Activated naive CD8-positive, alpha-beta T cell treated with anti-CD3 and anti-CD28 coated beads for 36 hours (primary cell): ENCODE results near the gene ABTB2. TPM values are rescaled to one million over a fixed set of nuclear protein-coding genes. Genes with fewer than 3 reads are reported as not detected.
"Not testable (repeated sequence)": the region's sequence is repeated elsewhere in the genome, so short reads cannot be mapped to it uniquely, and the experiment has no call there.

Experiments
- DNase-seq: peaks from one replicate; pipeline ENCODE4 v3.0.0; 2021
- H3K27ac Mint-ChIP-seq: one replicate; pipeline ENCODE4 v1.8.0; 2022; ENCODE audit warnings: mild to moderate bottlenecking, moderate library complexity, mixed read lengths
- H3K27me3 Mint-ChIP-seq: one replicate; pipeline ENCODE4 v1.8.0; 2022; ENCODE audit warnings: mild to moderate bottlenecking, mixed read lengths
- H3K36me3 Mint-ChIP-seq: one replicate; pipeline ENCODE4 v1.8.0; 2021; ENCODE audit warnings: mild to moderate bottlenecking, mixed read lengths
- H3K4me1 Mint-ChIP-seq: one replicate; pipeline ENCODE4 v1.8.0; 2021; ENCODE audit warnings: mixed read lengths
- H3K4me3 Mint-ChIP-seq: one replicate; pipeline ENCODE4 v1.8.0; 2022; ENCODE audit warnings: mild to moderate bottlenecking, moderate library complexity, mixed read lengths
- H3K9me3 Mint-ChIP-seq: one replicate; pipeline ENCODE4 v1.8.0; 2022; ENCODE audit warnings: mixed read lengths
- total RNA-seq, 2 experiments: library from RNA; stranded (reverse); gene quantifications; one replicate each; pipeline ENCODE4 v1.2.3, GENCODE V29; 2021

Gene ABTB2
- 1 to 10 TPM; 1.4 to 1.5 TPM for total RNA-seq

DNA sequence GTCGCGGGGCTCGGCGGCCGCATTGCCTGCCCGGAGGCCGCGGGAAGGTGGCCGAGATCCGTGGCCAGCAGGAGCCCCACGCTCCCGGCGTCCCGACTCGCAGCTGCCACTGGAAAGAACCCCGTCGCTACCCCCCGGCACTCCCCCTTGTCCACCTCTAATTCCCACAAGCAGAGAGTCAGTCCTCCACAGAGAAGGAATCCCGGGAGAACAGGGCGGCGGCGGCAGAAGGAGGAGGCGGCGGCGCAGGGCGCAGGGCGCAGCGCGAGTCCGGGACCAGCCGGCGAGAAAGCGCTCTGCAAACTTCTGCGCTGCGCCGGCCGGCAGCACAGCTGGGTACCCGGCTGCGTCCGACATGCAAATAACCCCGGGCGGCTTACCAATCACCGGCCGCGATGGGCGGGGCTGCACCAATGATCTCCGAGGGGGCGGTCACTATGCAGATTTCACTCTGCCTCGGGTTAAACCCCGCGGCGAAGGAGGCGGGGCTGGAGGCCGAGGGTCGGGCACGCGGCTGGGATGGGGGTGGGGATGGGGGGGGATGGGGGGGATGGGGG is at the start of gene ABTB2:
ABTB2 (minus strand) TSS at position 310 of the 557 bp plus-strand sequence.
- peak within 1 kb of the TSS; percentile 11 for H3K27ac Mint-ChIP-seq
- DNase-seq = peak; percentile 97
- peaks cover 22% of the 10 kb centered on the region for H3K4me1 Mint-ChIP-seq
- H3K27me3 Mint-ChIP-seq = peaks cover 54% of the 10 kb centered on the region
- H3K36me3 Mint-ChIP-seq = peaks cover 1% of the 10 kb centered on the region
- peak within 1 kb of the TSS; percentile 81 for H3K4me3 Mint-ChIP-seq
- no peaks in the 10 kb centered on the region for H3K9me3 Mint-ChIP-seq

DNA sequence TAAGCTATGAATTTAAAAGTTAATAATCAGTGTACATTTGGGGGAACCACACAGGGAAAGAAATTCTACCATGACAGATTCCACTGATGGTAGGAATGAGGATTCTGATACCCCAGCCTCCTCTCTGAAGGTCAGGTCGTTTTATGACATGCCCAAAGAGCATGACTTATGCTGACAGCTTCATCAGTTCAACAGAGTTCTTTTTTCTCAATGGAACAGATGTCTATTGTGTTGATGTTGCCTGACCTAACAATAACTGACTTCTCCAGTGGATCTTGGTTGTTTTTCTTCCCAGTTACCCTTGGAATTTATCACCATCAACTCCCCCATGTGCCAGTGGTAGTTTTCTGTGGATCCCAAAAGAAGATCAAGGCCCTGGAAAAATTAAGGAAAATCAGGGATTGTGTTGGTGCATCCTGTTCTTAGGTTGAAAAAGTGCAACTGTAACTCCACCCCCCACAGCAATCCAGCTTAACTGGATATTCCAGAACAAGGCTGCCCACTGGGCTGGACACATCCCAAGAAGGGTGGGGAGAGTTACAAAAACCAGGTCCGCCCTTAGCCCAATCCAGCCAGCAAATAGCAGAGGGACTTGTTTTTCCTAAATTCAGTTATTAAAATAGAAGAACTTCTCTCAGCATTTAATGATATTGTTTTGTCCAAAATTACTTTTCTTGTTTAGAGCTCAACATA is 49.5 kb upstream of the ABTB2 start:
- no peaks in the 10 kb centered on the region for H3K36me3 Mint-ChIP-seq
- H3K27ac Mint-ChIP-seq = no peak overlapping the region
- no peak for DNase-seq
- H3K9me3 Mint-ChIP-seq = no peaks in the 10 kb centered on the region
- H3K27me3 Mint-ChIP-seq = peaks cover 52% of the 10 kb centered on the region
- H3K4me3 Mint-ChIP-seq = no peak overlapping the region
- H3K4me1 Mint-ChIP-seq = peaks cover 16% of the 10 kb centered on the region

DNA sequence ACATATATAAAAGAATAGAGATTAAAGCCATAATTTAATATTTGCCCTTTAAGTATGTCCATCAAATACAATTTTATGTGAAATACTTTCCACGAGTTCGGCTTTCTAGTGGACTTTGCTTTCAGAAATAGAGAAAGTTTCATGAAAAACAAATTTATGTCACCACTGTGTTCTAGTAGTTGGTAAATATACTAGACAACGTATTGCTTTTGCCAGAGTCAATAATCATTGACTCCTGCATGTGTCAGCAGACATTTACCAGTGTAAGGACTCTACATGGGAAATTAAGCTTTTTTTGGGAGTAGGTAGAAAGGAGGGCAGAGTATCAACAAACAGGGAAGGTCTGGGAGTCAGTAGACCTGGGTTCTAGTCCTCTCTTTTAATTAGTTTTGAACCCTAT is 48.6 kb upstream of the ABTB2 start:
- no peak for DNase-seq
- no peak overlapping the region for H3K27ac Mint-ChIP-seq
- no peaks in the 10 kb centered on the region for H3K36me3 Mint-ChIP-seq
- peaks cover 16% of the 10 kb centered on the region for H3K4me1 Mint-ChIP-seq
- H3K4me3 Mint-ChIP-seq = no peak overlapping the region
- no peaks in the 10 kb centered on the region for H3K9me3 Mint-ChIP-seq
- peaks cover 52% of the 10 kb centered on the region for H3K27me3 Mint-ChIP-seq

DNA sequence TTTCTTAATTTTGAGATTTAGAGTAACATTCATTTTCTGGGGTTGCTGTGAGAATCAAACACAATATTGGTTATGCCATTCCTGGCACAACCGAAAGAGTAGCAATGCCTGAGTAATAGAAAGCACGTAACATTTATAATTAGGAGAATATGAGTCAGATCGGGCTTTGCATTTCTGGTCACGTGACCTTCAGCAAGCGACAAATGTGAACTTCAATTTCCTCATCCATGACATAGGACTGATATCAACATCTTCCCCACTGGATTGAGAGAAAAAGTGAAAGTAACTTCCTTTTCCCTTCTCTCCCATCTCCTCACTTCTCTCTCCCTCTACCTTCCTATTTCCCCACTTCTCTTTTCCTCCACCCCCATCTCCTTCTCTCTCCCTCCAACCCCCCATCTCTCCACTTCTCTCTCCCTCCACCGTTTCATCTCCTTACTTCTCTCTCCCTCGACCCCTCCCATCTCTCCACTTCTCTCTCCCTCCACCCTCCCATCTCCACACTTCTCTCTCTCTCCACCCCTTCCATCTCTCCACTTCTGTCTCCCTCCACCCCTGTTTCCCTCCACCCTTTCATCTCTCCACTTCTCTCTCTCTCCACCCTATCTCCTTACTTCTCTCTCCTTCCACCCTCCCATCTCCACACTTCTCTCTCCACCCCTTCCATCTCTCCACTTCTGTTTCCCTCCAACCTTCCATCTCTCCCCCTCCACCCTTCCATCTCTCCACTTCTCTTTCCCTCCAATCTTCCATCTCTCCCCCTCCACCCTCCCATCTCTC is 47.5 kb upstream of the ABTB2 start:
- no peak for DNase-seq
- Mint-ChIP-seq H3K27me3 (peaks cover 52% of the 10 kb centered on the region), H3K4me3 (no peak overlapping the region), H3K4me1 (peaks cover 16% of the 10 kb centered on the region), H3K27ac (no peak overlapping the region), H3K9me3 (no peaks in the 10 kb centered on the region), H3K36me3 (no peaks in the 10 kb centered on the region)

DNA sequence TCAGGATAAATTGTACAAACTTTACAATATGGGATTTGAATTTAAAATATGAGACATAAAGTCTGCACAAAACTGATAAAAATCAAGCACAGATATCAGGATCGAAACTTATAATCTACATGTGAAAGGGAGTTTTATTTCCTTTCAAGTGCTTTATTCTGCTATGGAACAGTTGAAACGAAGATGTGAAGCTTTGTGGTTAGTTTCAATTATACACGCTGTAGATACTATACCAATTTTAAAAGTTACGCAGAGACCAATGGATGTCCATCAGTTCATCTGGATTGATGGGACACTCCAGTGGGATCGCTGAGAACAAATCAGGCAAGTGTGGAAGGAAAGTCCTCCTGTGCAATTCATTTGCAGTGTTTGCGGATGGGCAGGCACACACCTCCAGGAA is 46.5 kb upstream of the ABTB2 start:
- DNase-seq = no peak
- H3K4me3 Mint-ChIP-seq = no peak overlapping the region
- H3K36me3 Mint-ChIP-seq = no peaks in the 10 kb centered on the region
- H3K27me3 Mint-ChIP-seq = peaks cover 44% of the 10 kb centered on the region
- H3K27ac Mint-ChIP-seq = no peak overlapping the region
- H3K9me3 Mint-ChIP-seq = no peaks in the 10 kb centered on the region
- H3K4me1 Mint-ChIP-seq = peaks cover 16% of the 10 kb centered on the region

DNA sequence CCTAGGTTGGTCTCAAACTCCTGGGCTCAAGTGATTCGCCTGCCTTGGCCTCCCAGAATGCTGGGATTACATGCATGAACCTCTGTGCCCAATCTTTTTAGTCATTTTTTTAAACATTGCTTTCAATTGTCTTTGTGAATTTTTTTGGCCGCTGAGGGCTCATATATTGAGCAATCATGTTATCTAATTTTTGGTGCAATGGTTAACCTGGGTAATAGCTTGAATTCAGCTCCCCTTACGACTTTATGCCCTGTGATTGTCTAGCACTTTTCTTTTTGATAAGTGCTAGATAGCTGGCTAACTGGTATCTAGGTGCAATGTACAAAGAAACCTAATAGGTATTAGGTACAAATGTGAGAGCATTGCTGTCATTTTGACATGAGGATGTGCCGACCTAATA is 45.6 kb upstream of the ABTB2 start:
- peaks cover 36% of the 10 kb centered on the region for H3K27me3 Mint-ChIP-seq
- H3K4me3 Mint-ChIP-seq = no peak overlapping the region
- peaks cover 16% of the 10 kb centered on the region for H3K4me1 Mint-ChIP-seq
- DNase-seq = no peak
- H3K27ac Mint-ChIP-seq = no peak overlapping the region
- H3K36me3 Mint-ChIP-seq = no peaks in the 10 kb centered on the region
- no peaks in the 10 kb centered on the region for H3K9me3 Mint-ChIP-seq

DNA sequence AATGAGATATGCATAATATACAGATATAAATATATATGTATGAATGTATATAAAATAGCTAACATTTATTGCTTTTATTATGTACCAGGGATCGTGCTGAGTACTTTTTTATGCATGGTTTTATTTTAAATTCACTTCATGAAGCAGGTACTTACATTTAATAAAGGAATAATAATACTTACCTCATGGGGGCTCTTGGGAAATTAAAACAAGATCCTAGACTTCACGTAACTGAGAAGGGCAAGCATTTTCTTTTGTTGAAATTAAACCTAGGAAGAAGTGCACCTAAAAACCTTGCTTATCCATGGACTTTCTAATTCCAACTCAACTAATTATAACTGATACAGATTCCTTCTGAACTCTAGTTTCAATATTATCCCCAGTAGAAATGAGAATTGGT is 40.0 kb upstream of the ABTB2 start:
- H3K27me3 Mint-ChIP-seq = peaks cover 12% of the 10 kb centered on the region
- H3K27ac Mint-ChIP-seq = no peak overlapping the region
- H3K36me3 Mint-ChIP-seq = peaks cover 7% of the 10 kb centered on the region
- peaks cover 17% of the 10 kb centered on the region for H3K9me3 Mint-ChIP-seq
- no peak overlapping the region for H3K4me3 Mint-ChIP-seq
- no peaks in the 10 kb centered on the region for H3K4me1 Mint-ChIP-seq
- DNase-seq = no peak

DNA sequence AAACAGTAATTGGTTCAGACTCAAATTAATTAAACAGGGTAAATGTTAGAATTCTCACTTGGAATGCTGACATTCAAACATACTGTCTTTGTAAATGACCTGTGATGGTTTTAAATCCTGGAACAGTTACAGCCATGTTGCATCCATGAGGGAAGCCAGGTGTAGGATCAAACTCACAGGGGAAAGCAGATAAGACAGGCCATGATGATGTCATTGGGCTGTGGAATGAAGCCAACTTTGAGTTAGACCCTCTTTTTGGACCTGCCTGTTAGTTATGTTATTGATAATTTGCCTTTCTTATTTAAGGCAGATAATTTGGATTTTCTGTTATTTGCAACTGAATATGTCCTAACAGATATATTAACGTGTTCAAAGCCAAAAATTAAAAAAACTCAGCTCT is 39.3 kb upstream of the ABTB2 start:
- Mint-ChIP-seq H3K9me3 (peaks cover 21% of the 10 kb centered on the region), H3K27me3 (peaks cover 18% of the 10 kb centered on the region), H3K4me1 (no peaks in the 10 kb centered on the region), H3K27ac (no peak overlapping the region), H3K36me3 (peaks cover 7% of the 10 kb centered on the region), H3K4me3 (no peak overlapping the region)
- no peak for DNase-seq

DNA sequence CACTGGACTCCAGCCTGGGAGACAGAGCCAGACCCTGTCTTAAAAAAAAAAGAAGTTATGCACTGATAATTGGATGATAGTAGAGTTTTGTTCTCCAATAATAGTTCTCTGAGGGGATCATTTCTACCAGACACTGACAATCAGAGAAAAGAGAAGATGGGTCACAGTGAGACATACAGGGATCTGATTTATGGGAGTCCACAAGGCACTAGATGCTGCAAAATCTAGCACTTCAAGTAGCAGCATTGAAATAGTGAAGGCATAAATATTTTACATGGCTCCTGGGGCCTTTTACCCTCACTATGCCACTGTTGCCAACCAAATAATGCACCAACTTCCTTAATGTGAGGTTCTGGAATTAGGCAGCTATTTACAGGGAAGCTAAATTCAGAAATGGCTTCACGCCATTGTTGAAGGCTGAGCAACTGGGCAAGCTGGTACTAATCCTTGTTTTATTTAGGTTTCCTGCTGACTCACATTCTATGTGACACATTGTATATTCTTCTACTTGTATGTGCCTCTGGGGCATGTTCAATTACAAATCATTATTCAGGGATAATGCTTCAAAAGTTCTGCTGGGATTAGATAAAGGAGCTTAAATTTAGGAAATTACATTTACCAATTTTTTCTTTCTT is 38.2 kb upstream of the ABTB2 start:
- no peak for DNase-seq
- no peaks in the 10 kb centered on the region for H3K4me1 Mint-ChIP-seq
- no peak overlapping the region for H3K4me3 Mint-ChIP-seq
- no peak overlapping the region for H3K27ac Mint-ChIP-seq
- H3K36me3 Mint-ChIP-seq = peaks cover 7% of the 10 kb centered on the region
- H3K27me3 Mint-ChIP-seq = peaks cover 23% of the 10 kb centered on the region
- H3K9me3 Mint-ChIP-seq = peaks cover 21% of the 10 kb centered on the region

DNA sequence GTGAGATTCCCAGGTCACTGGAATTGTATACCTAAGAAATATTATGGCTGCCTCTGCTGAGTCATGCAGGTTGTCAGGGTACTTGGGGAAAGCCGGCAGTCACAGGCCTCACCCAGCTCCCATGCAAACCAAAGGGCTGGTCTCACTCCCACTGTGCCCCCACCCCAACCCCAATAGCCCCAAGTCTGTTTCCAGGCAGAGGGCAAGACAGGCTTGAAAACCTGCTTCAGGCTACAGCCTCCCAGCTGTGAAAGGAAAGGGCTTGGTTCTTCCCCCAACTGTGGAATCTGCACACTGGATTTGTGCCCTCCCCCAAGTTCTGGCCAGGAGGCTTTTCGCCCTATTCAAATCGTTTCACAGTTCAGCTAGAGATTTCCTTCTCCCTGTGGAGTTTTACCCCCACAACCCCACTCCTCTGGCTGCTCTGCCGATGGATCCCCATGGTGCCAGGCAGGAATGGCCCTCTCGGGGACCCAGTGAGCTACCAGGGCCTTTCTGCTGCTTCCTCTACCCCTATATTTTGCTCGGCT is 37.0 kb upstream of the ABTB2 start:
- peaks cover 23% of the 10 kb centered on the region for H3K27me3 Mint-ChIP-seq
- H3K4me1 Mint-ChIP-seq = no peaks in the 10 kb centered on the region
- peaks cover 7% of the 10 kb centered on the region for H3K36me3 Mint-ChIP-seq
- no peak overlapping the region for H3K27ac Mint-ChIP-seq
- DNase-seq = no peak
- peaks cover 21% of the 10 kb centered on the region for H3K9me3 Mint-ChIP-seq
- H3K4me3 Mint-ChIP-seq = no peak overlapping the region

DNA sequence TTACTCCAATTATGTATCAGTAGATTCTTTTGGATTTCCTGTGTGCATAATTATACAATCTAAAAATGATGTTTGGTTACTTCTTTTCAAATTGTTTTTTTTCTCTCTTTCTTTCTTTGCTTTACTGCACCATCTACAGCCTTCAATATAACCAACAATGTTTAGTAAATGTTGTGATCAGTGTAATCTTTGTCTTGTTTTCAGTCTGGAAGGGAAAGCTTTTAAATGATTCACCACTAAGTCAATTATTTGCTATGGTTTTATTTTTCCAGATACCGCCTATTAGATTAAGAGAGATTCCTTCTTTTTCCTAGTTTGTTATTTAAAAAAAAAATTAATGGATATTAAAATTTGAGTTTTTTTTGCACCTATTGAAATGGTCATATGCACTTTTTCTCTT is 29.8 kb upstream of the ABTB2 start:
- no peak for DNase-seq
- Mint-ChIP-seq H3K4me3 (no peak overlapping the region), H3K9me3 (peaks cover 2% of the 10 kb centered on the region), H3K4me1 (peaks cover 3% of the 10 kb centered on the region), H3K27ac (no peak overlapping the region), H3K36me3 (no peaks in the 10 kb centered on the region), H3K27me3 (peaks cover 10% of the 10 kb centered on the region)

DNA sequence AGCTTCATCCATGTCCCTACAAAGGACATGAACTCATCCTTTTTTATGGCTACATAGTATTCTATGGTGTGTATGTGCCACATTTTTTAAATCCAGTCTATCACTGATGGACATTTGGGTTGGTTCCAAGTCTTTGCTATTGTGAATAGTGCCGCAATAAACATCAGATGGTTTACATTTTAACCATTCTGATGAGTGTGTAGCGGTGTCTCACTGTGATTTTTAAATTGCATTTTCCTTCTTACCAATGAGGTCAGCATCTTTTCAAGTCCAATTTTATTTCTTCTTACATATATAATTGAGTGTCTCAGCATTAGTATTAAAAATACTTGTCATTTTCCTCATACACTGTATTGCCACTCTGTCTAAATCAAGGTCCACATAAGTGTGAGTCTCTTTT is 28.5 kb upstream of the ABTB2 start:
- H3K4me1 Mint-ChIP-seq, H3K4me3 Mint-ChIP-seq, H3K9me3 Mint-ChIP-seq, H3K27ac Mint-ChIP-seq, H3K27me3 Mint-ChIP-seq, H3K36me3 Mint-ChIP-seq, DNase-seq: not testable (repeated sequence)

DNA sequence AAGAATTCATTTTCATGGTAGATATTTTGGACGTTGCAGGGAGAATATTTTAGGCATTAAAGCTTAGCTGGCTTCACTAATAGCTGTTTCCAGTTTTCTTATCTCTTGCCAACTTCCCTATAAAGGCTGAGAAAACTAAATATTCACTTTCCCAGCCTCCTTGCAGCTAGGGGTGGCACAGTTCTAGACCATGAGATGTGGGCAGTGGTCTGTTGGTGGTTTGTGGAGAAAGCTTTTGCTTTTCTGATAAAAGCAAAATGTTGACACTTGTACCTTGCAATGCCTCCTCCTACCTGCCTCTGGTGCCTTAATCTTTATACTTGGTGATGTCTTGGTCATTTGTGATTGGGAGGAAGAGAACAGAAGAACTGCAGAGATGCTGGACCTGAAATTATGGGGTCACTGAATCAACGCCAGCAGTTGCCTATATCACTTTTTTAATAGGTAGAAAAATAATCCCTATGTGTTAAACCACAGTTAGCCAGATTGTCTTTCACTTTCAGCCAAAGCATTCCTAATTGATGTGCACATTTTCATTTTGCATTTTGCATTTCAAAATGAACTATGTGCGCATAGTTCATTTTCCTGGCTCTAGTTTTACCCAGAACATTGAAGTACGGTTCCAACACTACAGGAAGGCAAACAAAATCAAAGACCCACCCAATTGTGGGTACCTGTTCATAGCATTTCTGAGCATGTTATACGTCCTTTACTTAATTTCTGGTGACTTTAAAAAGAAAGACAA is 24.9 kb upstream of the ABTB2 start:
- no peak overlapping the region for H3K27ac Mint-ChIP-seq
- no peak overlapping the region for H3K4me3 Mint-ChIP-seq
- DNase-seq = no peak
- H3K36me3 Mint-ChIP-seq = no peaks in the 10 kb centered on the region
- peaks cover 4% of the 10 kb centered on the region for H3K4me1 Mint-ChIP-seq
- H3K9me3 Mint-ChIP-seq = peaks cover 5% of the 10 kb centered on the region
- H3K27me3 Mint-ChIP-seq = no peaks in the 10 kb centered on the region

DNA sequence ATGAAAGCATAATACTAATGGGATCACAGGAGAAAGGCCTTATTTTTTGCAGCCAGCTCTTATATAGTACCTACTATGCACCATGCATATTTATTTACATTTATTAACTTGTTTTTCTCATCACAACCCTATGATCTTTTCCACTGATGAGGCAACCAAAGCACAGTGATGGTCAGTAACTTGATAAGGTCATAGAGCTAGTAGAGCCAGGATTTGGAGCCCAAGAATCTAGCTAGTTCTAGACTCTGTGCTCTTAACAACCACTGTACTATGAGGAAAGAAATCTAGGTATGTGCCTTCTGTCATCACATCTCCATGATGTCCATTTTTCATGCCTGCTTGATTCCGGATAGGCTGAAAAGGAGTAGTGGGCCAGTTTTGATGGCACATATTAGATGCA is 24.0 kb upstream of the ABTB2 start:
- Mint-ChIP-seq H3K4me1 (peaks cover 4% of the 10 kb centered on the region), H3K27ac (no peak overlapping the region), H3K36me3 (peaks cover 4% of the 10 kb centered on the region), H3K27me3 (no peaks in the 10 kb centered on the region), H3K9me3 (peaks cover 12% of the 10 kb centered on the region), H3K4me3 (no peak overlapping the region)
- no peak for DNase-seq
